ENCODE data around the gene MT1F. TPM values are rescaled to one million over a fixed set of nuclear protein-coding genes. Genes with fewer than 3 reads are reported as not detected.
"Not testable (repeated sequence)": the region's sequence is repeated elsewhere in the genome, so short reads cannot be mapped to it uniquely, and the experiment has no call there.

MT1F gene
- total RNA-seq, 1 donor = 3.3 TPM

GRCh38 chr16:56620339-56620897 is 37.3 kb upstream of the MT1F start:
- Histone ChIP-seq H3K4me3 (ENCODE audit: low read length) (no peak overlapping the region), H3K4me1 (ENCODE audit: insufficient read depth, low read length) (peaks cover 16% of the 10 kb centered on the region), H3K27me3 (ENCODE audit: insufficient read depth, low read length) (peaks cover 39% of the 10 kb centered on the region), H3K9me3 (ENCODE audit: low read depth, low read length) (no peaks in the 10 kb centered on the region)

GRCh38 chr16:56621665-56622445 is 35.9 kb upstream of the MT1F start:
- H3K4me3 ChIP-seq (ENCODE audit: low read length); H3K9me3 ChIP-seq (ENCODE audit: low read depth, low read length): not testable (repeated sequence)
- peaks cover 41% of the 10 kb centered on the region for H3K27me3 ChIP-seq (ENCODE audit: insufficient read depth, low read length)
- peaks cover 23% of the 10 kb centered on the region for H3K4me1 ChIP-seq (ENCODE audit: insufficient read depth, low read length)

GRCh38 chr16:56623184-56623583 is 34.6 kb upstream of the MT1F start:
- peaks cover 34% of the 10 kb centered on the region for H3K27me3 ChIP-seq (ENCODE audit: insufficient read depth, low read length)
- peaks cover 13% of the 10 kb centered on the region for H3K4me1 ChIP-seq (ENCODE audit: insufficient read depth, low read length)
- not testable (repeated sequence) for H3K9me3 ChIP-seq (ENCODE audit: low read depth, low read length); H3K4me3 ChIP-seq (ENCODE audit: low read length)

GRCh38 chr16:56623637-56624036 is 34.1 kb upstream of the MT1F start:
- peaks cover 13% of the 10 kb centered on the region for H3K4me1 ChIP-seq (ENCODE audit: insufficient read depth, low read length)
- peaks cover 30% of the 10 kb centered on the region for H3K27me3 ChIP-seq (ENCODE audit: insufficient read depth, low read length)
- H3K9me3 ChIP-seq (ENCODE audit: low read depth, low read length) = no peaks in the 10 kb centered on the region
- H3K4me3 ChIP-seq (ENCODE audit: low read length) = no peak overlapping the region

GRCh38 chr16:56625140-56625942 is 32.4 kb upstream of the MT1F start, which contains the start of gene MT1E:
Gene MT1E (plus strand): TSS chr16:56625781. CDS start chr16:56625852, 71 bp downstream.
- H3K4me1 ChIP-seq (ENCODE audit: insufficient read depth, low read length) = peaks cover 13% of the 10 kb centered on the region
- H3K4me3 ChIP-seq (ENCODE audit: low read length) = peak within 1 kb of the TSS; percentile 48
- H3K9me3 ChIP-seq (ENCODE audit: low read depth, low read length) = no peaks in the 10 kb centered on the region
- H3K27me3 ChIP-seq (ENCODE audit: insufficient read depth, low read length) = peaks cover 31% of the 10 kb centered on the region

- peak overlapping the region; percentile 48 for H3K4me3 ChIP-seq (ENCODE audit: low read length)
- H3K9me3 ChIP-seq (ENCODE audit: low read depth, low read length) = no peaks in the 10 kb centered on the region
- peaks cover 39% of the 10 kb centered on the region for H3K27me3 ChIP-seq (ENCODE audit: insufficient read depth, low read length)
- peaks cover 13% of the 10 kb centered on the region for H3K4me1 ChIP-seq (ENCODE audit: insufficient read depth, low read length)
Measured at GRCh38 chr16:56625943-56626654, 31.7 kb upstream of the MT1F start.

- H3K9me3 ChIP-seq (ENCODE audit: low read depth, low read length) = no peaks in the 10 kb centered on the region
- peaks cover 13% of the 10 kb centered on the region for H3K4me1 ChIP-seq (ENCODE audit: insufficient read depth, low read length)
- peaks cover 45% of the 10 kb centered on the region for H3K27me3 ChIP-seq (ENCODE audit: insufficient read depth, low read length)
- H3K4me3 ChIP-seq (ENCODE audit: low read length) = no peak overlapping the region
Measured at GRCh38 chr16:56626685-56627084, 31.1 kb upstream of the MT1F start.

GRCh38 chr16:56628486-56629350 is 29.0 kb upstream of the MT1F start:
- Histone ChIP-seq H3K9me3 (ENCODE audit: low read depth, low read length) (no peaks in the 10 kb centered on the region), H3K4me3 (ENCODE audit: low read length) (no peak overlapping the region), H3K4me1 (ENCODE audit: insufficient read depth, low read length) (peaks cover 19% of the 10 kb centered on the region), H3K27me3 (ENCODE audit: insufficient read depth, low read length) (peaks cover 65% of the 10 kb centered on the region)

GRCh38 chr16:56629531-56629930 is 28.2 kb upstream of the MT1F start:
- H3K9me3 ChIP-seq (ENCODE audit: low read depth, low read length) = no peaks in the 10 kb centered on the region
- peaks cover 70% of the 10 kb centered on the region for H3K27me3 ChIP-seq (ENCODE audit: insufficient read depth, low read length)
- no peak overlapping the region for H3K4me3 ChIP-seq (ENCODE audit: low read length)
- peaks cover 19% of the 10 kb centered on the region for H3K4me1 ChIP-seq (ENCODE audit: insufficient read depth, low read length)

- Histone ChIP-seq H3K4me1 (ENCODE audit: insufficient read depth, low read length) (peaks cover 21% of the 10 kb centered on the region), H3K27me3 (ENCODE audit: insufficient read depth, low read length) (peaks cover 72% of the 10 kb centered on the region), H3K4me3 (ENCODE audit: low read length) (no peak overlapping the region)
Measured at GRCh38 chr16:56630134-56630533, 27.6 kb upstream of the MT1F start.

GRCh38 chr16:56631197-56631596 is 26.6 kb upstream of the MT1F start:
- no peak overlapping the region for H3K4me3 ChIP-seq (ENCODE audit: low read length)
- no peaks in the 10 kb centered on the region for H3K9me3 ChIP-seq (ENCODE audit: low read depth, low read length)
- H3K4me1 ChIP-seq (ENCODE audit: insufficient read depth, low read length) = peaks cover 16% of the 10 kb centered on the region
- H3K27me3 ChIP-seq (ENCODE audit: insufficient read depth, low read length) = peaks cover 73% of the 10 kb centered on the region

More at GRCh38 chr16:56630134-56630533, 27.6 kb upstream of the MT1F start:
- H3K9me3 ChIP-seq (ENCODE audit: low read depth, low read length) = no peaks in the 10 kb centered on the region

- H3K4me1 ChIP-seq (ENCODE audit: insufficient read depth, low read length) = peaks cover 16% of the 10 kb centered on the region
- peaks cover 76% of the 10 kb centered on the region for H3K27me3 ChIP-seq (ENCODE audit: insufficient read depth, low read length)
- H3K4me3 ChIP-seq (ENCODE audit: low read length) = no peak overlapping the region
- no peaks in the 10 kb centered on the region for H3K9me3 ChIP-seq (ENCODE audit: low read depth, low read length)
Measured at GRCh38 chr16:56631832-56632155, 26.0 kb upstream of the MT1F start.

GRCh38 chr16:56632156-56632847 is 25.5 kb upstream of the MT1F start, which contains the start of gene MT1M:
Gene MT1M (plus strand): TSS chr16:56632659. CDS start chr16:56632732, 73 bp downstream.
- peaks cover 76% of the 10 kb centered on the region for H3K27me3 ChIP-seq (ENCODE audit: insufficient read depth, low read length)
- H3K4me3 ChIP-seq (ENCODE audit: low read length) = no peak within 1 kb of the TSS
- no peaks in the 10 kb centered on the region for H3K9me3 ChIP-seq (ENCODE audit: low read depth, low read length)
- H3K4me1 ChIP-seq (ENCODE audit: insufficient read depth, low read length) = peaks cover 16% of the 10 kb centered on the region
